Kidney (tissue), 14 donors: ENCODE measurements around the gene SYNC. TPM values are rescaled to one million over a fixed set of nuclear protein-coding genes. Genes with fewer than 3 reads are reported as not detected.
A peak's percentile ranks its signal among the peaks of the same experiment; 100 is the strongest.

Source experiments
- DNase-seq, 5 donors: peaks; one replicate each; pipeline ENCODE4 v3.0.0-alpha.2; 2013 to 2020
- FAIRE-seq: peaks from 2 replicates; lab custom pipeline; 2012; peaks lifted over from hg19 to GRCh38; lab: Jason Lieb, UNC
- H3K27ac ChIP-seq, 2 donors: one replicate each; pipeline ENCODE4 v1.7.0; 2013; ENCODE audit warnings: low read depth in 2 of 2, low read length in 2 of 2, inconsistent platforms in 1 of 2
- H3K27me3 ChIP-seq: one replicate; pipeline ENCODE4 v1.7.1; 2013; ENCODE audit warnings: low read length, inconsistent platforms; ENCODE audit not compliant: control insufficient read depth, insufficient read depth
- H3K36me3 ChIP-seq, 3 donors: one replicate each; pipeline versions ENCODE4 v1.7.0 to v1.7.1; 2013; ENCODE audit warnings: low read length in 3 of 3, control low read depth in 1 of 3, inconsistent platforms in 1 of 3; ENCODE audit not compliant: insufficient read depth in 3 of 3, control insufficient read depth in 2 of 3
- H3K4me1 ChIP-seq, 3 donors: one replicate each; pipeline versions ENCODE4 v1.7.0 to v1.7.1; 2013; ENCODE audit warnings: low read length in 3 of 3, inconsistent platforms in 1 of 3, low read depth in 1 of 3; ENCODE audit not compliant: control insufficient read depth in 2 of 3, insufficient read depth in 2 of 3
- H3K4me3 ChIP-seq, 3 donors: one replicate each; pipeline versions ENCODE4 v1.7.0 to v1.8.1; 2013; ENCODE audit warnings: low read length in 3 of 3, control low read depth in 1 of 3, inconsistent platforms in 1 of 3
- H3K9ac ChIP-seq, 3 donors: one replicate each; pipeline versions ENCODE4 v1.7.0 to v1.7.1; 2013; ENCODE audit warnings: low read length in 3 of 3, control low read depth in 1 of 3, inconsistent platforms in 1 of 3
- H3K9me3 ChIP-seq, 3 donors: one replicate each; pipeline versions ENCODE4 v1.7.0 to v1.7.1; 2013; ENCODE audit warnings: low read length in 3 of 3, control low read depth in 1 of 3, inconsistent platforms in 1 of 3; ENCODE audit not compliant: control insufficient read depth in 2 of 3, insufficient read depth in 1 of 3
- intact Hi-C: fragments of 100-400 bp; cut with DNase I; formaldehyde crosslinking; loops from one replicate; pipeline ENCODE4 v1.11.1; 2022
- polyA plus RNA-seq: library from polyadenylated mRNA; stranded (reverse); fragments of 350-450 nt; fragmentation: Illumina TruSeq; extraction: RNeasy Lipid Tissue Mini Kit (QIAGEN cat#74804); gene quantifications from one replicate; pipeline ENCODE4 v1.2.3, GENCODE V29; 2014; ENCODE audit warnings: low read depth, low replicate concordance; ENCODE audit not compliant: insufficient read depth
- total RNA-seq: library from RNA; stranded (reverse); fragmentation: NEBNext Ultra II Directional; extraction: Animal tissue kit (Norgen Biotek cat#: 25700); gene quantifications from one replicate; pipeline ENCODE4 v1.2.1, GENCODE V29; 2021
- TF ChIP-seq, protein P1 (sequence below): IDR thresholded peaks from 3 replicates; pipeline ENCODE4 v1.5.1; 2012; ENCODE audit warnings: mild to moderate bottlenecking, moderate library complexity, borderline replicate concordance; ENCODE audit not compliant: insufficient read depth; ENCODE audit errors: extremely low read depth
- donor health status: control.
- donor health status: control.
- donor health status: control.
- donor health status: control.
- donor health status: control.
- donor health status: DM: yes; HTN: yes; CAD: no.
- donor health status: Normal renal cell carcinoma (clear cell type).

SYNC gene
- total and polyA plus RNA-seq, 2 donors from 2014 or later: 1.4 to 5.5 TPM

- TF ChIP-seq, protein P1, sequence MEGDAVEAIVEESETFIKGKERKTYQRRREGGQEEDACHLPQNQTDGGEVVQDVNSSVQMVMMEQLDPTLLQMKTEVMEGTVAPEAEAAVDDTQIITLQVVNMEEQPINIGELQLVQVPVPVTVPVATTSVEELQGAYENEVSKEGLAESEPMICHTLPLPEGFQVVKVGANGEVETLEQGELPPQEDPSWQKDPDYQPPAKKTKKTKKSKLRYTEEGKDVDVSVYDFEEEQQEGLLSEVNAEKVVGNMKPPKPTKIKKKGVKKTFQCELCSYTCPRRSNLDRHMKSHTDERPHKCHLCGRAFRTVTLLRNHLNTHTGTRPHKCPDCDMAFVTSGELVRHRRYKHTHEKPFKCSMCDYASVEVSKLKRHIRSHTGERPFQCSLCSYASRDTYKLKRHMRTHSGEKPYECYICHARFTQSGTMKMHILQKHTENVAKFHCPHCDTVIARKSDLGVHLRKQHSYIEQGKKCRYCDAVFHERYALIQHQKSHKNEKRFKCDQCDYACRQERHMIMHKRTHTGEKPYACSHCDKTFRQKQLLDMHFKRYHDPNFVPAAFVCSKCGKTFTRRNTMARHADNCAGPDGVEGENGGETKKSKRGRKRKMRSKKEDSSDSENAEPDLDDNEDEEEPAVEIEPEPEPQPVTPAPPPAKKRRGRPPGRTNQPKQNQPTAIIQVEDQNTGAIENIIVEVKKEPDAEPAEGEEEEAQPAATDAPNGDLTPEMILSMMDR: no peak
- no peaks in the 10 kb centered on the region for H3K36me3 ChIP-seq
- H3K27me3 ChIP-seq: no peaks in the 10 kb centered on the region
- no peak overlapping the region for H3K9ac ChIP-seq
- FAIRE-seq (no peak), DNase-seq (peak in 1 of 5 donors; percentile 89)
- H3K9me3 ChIP-seq: no peaks in the 10 kb centered on the region
- intact Hi-C loops: no loop called here
- H3K4me3 ChIP-seq: no peak overlapping the region
- H3K27ac ChIP-seq: no peak overlapping the region
- peaks cover 0 to 3% (median 0%) of the 10 kb centered on the region in 3 donors for H3K4me1 ChIP-seq
Observed at GRCh38 chr1:32695098-32695904, 7.3 kb downstream of the SYNC start.

- TF ChIP-seq, protein P1: no peak
- Histone ChIP-seq H3K9me3 (no peaks in the 10 kb centered on the region), H3K27me3 (no peaks in the 10 kb centered on the region), H3K4me3 (no peak overlapping the region), H3K9ac (no peak overlapping the region), H3K4me1 (peaks cover 0 to 3% (median 0%) of the 10 kb centered on the region in 3 donors), H3K36me3 (no peaks in the 10 kb centered on the region), H3K27ac (no peak overlapping the region)
- FAIRE-seq: no peak
- intact Hi-C loops: no loop called here
- DNase-seq: peak in 1 of 5 donors; percentile 19
Observed at GRCh38 chr1:32693455-32694174, 9.0 kb downstream of the SYNC start.

DNA sequence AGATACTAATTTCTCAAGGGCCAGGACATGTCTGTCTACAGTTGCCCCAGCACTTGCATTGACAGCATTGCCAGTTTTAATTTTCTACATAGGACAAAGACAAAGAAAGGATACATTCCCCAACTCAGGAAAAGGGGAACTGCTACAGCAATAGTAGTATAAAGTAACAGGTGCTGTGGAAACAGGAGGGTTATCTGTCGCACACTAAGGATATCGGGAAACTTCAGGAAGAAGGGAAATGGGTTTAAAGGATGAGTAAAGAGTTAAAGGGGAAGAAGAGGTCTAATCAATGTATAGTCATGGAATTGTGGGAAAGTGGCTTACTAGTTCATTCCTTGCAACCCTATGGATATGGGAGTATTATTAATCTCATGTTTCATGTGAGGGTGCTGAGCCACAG, 16.2 kb downstream of the SYNC start:
- TF ChIP-seq, protein P1: no peak
- H3K9ac ChIP-seq: no peak overlapping the region
- no peak for DNase-seq
- peaks cover 4 to 28% (median 10%) of the 10 kb centered on the region in 3 donors for H3K36me3 ChIP-seq
- intact Hi-C loops: no loop called here
- H3K4me3 ChIP-seq: no peak overlapping the region
- H3K27ac ChIP-seq: no peak overlapping the region
- H3K4me1 ChIP-seq: peaks cover 0 to 2% (median 0%) of the 10 kb centered on the region in 3 donors
- FAIRE-seq: no peak
- H3K27me3 ChIP-seq: no peaks in the 10 kb centered on the region
- no peaks in the 10 kb centered on the region for H3K9me3 ChIP-seq
